PC-3 (cell line): ENCODE measurements around the gene GNB2. TPM values are rescaled to one million over a fixed set of nuclear protein-coding genes. Genes with fewer than 3 reads are reported as not detected.

Experiments
- ATAC-seq: fragments of 200-7000 bp; cut with Tn5 transposase; 2 replicates; pipeline ENCODE4 v1.9.1; 2020; ENCODE audit warnings: mild to moderate bottlenecking, moderate library complexity
- BruUV-seq: library from RNA; stranded (reverse); fragments of 400-500 nt; replicated peaks from 2 replicates; lab custom pipeline; 2021; lab: Mats Ljungman, UMichigan
- CTCF ChIA-PET: fragments of 300-600 bp; sonication (Branson Sonifier 250); formaldehyde crosslinking; loops from one replicate; lab custom pipeline; 2022; ENCODE audit warnings: antibody characterized with exemption; lab: Charles Lee
- POLR2A ChIA-PET: fragments of 300-600 bp; sonication (Branson Sonifier 250); formaldehyde crosslinking; loops from one replicate; lab custom pipeline; 2022; ENCODE audit warnings: antibody characterized with exemption; ENCODE audit not compliant: unreplicated experiment; lab: Charles Lee
- DNase-seq: peaks from one replicate; pipeline ENCODE4 v3.0.0-alpha.2; 2015
- H2AFZ ChIP-seq: fragments of 300-600 bp; sonication (generic); 2 replicates; pipeline ENCODE4 v1.6.0; 2016; ENCODE audit warnings: antibody characterized with exemption, low read length
- H3F3A ChIP-seq: fragments of 300-600 bp; sonication (generic); one replicate; pipeline ENCODE4 v1.6.0; 2017; ENCODE audit warnings: antibody characterized with exemption, low read length, control low read depth, mild to moderate bottlenecking; ENCODE audit not compliant: unreplicated experiment
- H3K27ac ChIP-seq: fragments of 300-600 bp; sonication (generic); 2 replicates; pipeline ENCODE4 v1.5.1; 2016; ENCODE audit warnings: mild to moderate bottlenecking, low read length
- H3K27me3 ChIP-seq: fragments of 300-600 bp; sonication (generic); 2 replicates; pipeline ENCODE4 v1.6.1; 2016; ENCODE audit warnings: low read length, mixed read lengths
- H3K36me3 ChIP-seq: fragments of 300-600 bp; sonication (generic); 2 replicates; pipeline ENCODE4 v1.6.1; 2016; ENCODE audit warnings: low read depth, mixed run types, low read length, mixed read lengths
- H3K4me1 ChIP-seq: fragments of 300-600 bp; sonication (generic); 2 replicates; pipeline ENCODE4 v1.5.1; 2016; ENCODE audit warnings: low read length; ENCODE audit not compliant: insufficient read depth
- H3K4me2 ChIP-seq: fragments of 300-600 bp; sonication (generic); 2 replicates; pipeline ENCODE4 v1.6.0; 2016; ENCODE audit warnings: low read length
- H3K4me3 ChIP-seq: fragments of 300-600 bp; sonication (generic); 2 replicates; pipeline ENCODE4 v1.5.1; 2016; ENCODE audit warnings: mild to moderate bottlenecking, low read length, mixed read lengths
- H3K79me2 ChIP-seq: fragments of 300-600 bp; sonication (generic); 2 replicates; pipeline ENCODE4 v1.6.1; 2017; ENCODE audit warnings: low read length, mixed read lengths
- H3K9ac ChIP-seq: fragments of 300-600 bp; sonication (generic); 2 replicates; pipeline ENCODE4 v1.6.0; 2016; ENCODE audit warnings: mild to moderate bottlenecking, low read length
- H3K9me2 ChIP-seq: fragments of 300-600 bp; sonication (generic); replicated peaks from 2 replicates; pipeline ENCODE4 v1.6.1; 2016; ENCODE audit warnings: mixed run types, low read length, mixed read lengths
- H3K9me3 ChIP-seq: fragments of 300-600 bp; sonication (generic); 2 replicates; pipeline ENCODE4 v1.6.1; 2016; ENCODE audit warnings: low read length, mixed read lengths
- H4K20me1 ChIP-seq: fragments of 300-600 bp; sonication (generic); 2 replicates; pipeline ENCODE4 v1.6.1; 2016; ENCODE audit warnings: low read length, mixed read lengths
- EZH2 ChIP-seq: fragments of 300-600 bp; sonication (generic); IDR thresholded peaks from one replicate; pipeline ENCODE4 v1.6.1; 2017; ENCODE audit warnings: antibody characterized with exemption, mild to moderate bottlenecking, low read length; ENCODE audit not compliant: unreplicated experiment
- EZH2phosphoT487 ChIP-seq: fragments of 300-600 bp; sonication (generic); IDR thresholded peaks from 2 replicates; pipeline ENCODE4 v1.6.1; 2018; ENCODE audit warnings: mild to moderate bottlenecking, antibody characterized with exemption, low read length, borderline replicate concordance
- intact Hi-C: fragments of 100-400 bp; cut with micrococcal nuclease; formaldehyde crosslinking; loops from 2 replicates; pipeline ENCODE4 v1.9.0; 2023
- total RNA-seq: library from RNA; depleted of rRNA; stranded (reverse); fragments of >200 nt; gene quantifications from 2 replicates; pipeline ENCODE4 v1.2.3, GENCODE V29; 2014
- TF ChIP-seq, protein P1 (sequence below): fragments of 300-600 bp; sonication (generic); conservative IDR thresholded peaks from 2 replicates; pipeline ENCODE4 v1.5.1; 2017; ENCODE audit warnings: antibody characterized with exemption, low read depth, mild to moderate bottlenecking, low read length

Gene GNB2
- total RNA-seq, 1 experiment from 2014 or later = 164 TPM

DNA sequence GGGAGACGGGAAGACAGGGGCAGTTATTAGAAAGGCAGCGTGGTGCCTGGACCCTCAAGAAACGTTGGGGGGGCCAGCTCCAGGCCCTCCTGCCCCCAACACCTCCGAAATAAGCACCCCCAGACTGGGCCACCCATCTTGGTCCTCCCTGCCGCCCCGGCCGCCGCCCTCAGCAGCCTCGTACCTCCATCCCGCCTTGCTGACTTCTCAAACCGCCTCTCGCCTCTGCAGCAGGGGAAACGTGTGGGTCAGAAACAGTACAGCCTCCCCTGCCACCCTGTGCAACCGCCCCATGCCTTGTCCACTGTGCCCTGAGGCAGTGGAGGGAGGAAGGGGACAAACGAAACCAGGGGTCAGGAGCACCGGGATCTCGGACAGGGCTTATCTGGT is 13.3 kb downstream of the GNB2 start:
- no peak overlapping the region for H3K4me2 ChIP-seq
- H3K79me2 ChIP-seq = peaks cover 35% of the 10 kb centered on the region
- no peak overlapping the region for H3K4me3 ChIP-seq
- H3K27me3 ChIP-seq = no peaks in the 10 kb centered on the region
- no peak overlapping the region for H2AFZ ChIP-seq
- no TSS peak for BruUV-seq
- POLR2A ChIA-PET = no interaction called here
- H4K20me1 ChIP-seq = peaks cover 5% of the 10 kb centered on the region
- no peak overlapping the region for H3K27ac ChIP-seq
- intact Hi-C loops = no loop called here
- CTCF ChIA-PET = no interaction called here
- TF ChIP-seq EZH2phosphoT487 = no peak
- TF ChIP-seq EZH2 = no peak
- TF ChIP-seq, protein P1, sequence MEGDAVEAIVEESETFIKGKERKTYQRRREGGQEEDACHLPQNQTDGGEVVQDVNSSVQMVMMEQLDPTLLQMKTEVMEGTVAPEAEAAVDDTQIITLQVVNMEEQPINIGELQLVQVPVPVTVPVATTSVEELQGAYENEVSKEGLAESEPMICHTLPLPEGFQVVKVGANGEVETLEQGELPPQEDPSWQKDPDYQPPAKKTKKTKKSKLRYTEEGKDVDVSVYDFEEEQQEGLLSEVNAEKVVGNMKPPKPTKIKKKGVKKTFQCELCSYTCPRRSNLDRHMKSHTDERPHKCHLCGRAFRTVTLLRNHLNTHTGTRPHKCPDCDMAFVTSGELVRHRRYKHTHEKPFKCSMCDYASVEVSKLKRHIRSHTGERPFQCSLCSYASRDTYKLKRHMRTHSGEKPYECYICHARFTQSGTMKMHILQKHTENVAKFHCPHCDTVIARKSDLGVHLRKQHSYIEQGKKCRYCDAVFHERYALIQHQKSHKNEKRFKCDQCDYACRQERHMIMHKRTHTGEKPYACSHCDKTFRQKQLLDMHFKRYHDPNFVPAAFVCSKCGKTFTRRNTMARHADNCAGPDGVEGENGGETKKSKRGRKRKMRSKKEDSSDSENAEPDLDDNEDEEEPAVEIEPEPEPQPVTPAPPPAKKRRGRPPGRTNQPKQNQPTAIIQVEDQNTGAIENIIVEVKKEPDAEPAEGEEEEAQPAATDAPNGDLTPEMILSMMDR = no peak
- H3F3A ChIP-seq = no peaks in the 10 kb centered on the region
- ATAC-seq = no peak
- peaks cover 9% of the 10 kb centered on the region for H3K36me3 ChIP-seq
- no peaks in the 10 kb centered on the region for H3K9me3 ChIP-seq
- H3K9me2 ChIP-seq = no peaks in the 10 kb centered on the region
- peaks cover 1% of the 10 kb centered on the region for H3K4me1 ChIP-seq
- H3K9ac ChIP-seq = no peak overlapping the region
- no peak for DNase-seq

DNA sequence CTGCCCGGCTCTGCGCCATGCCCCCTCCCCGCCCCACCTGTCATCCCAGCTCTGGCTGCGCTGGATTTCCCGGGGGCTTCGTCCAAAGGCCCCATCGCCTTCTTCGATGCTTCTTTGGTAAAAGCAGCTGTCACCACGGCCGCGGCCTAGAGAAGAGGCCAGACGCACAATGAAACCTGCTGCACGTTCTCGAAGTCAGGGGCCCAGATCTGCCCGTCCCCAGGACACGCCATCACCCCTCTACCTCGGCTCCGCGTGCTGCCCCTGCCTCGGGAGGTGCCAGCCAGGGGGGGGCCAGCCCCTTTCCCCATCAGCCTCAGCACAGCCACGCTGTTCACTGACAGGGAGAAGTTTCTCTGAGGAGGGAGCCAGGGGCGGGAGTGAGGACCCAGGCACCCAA is 13.7 kb downstream of the GNB2 start:
- CTCF ChIA-PET = no interaction called here

DNA sequence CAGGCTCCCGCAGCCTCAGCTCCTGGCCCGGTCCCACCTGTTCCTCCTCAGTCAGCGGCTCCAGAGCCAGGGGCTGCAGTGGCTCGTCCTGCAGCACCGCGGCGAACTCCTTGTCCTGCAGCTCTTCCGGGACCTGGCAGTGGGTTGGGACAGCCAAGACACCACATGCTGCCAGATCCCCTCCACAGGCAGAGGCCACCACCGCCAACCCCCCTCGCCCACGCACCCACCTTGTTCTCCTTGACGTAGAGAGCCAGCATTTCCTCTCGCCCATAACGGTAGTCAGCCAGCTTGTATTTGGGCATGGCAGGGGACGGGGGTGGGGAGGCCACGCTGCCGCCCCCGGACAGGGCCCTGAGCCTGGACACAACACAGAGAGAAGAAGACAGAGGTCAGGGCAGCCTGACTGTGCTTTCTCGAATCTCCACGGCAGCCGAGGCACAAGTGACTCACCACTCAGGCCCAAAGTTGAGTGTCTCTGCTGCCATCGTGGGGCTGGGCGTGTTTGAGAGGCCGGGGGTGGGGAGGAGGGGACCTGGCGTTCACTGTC is 14.3 kb downstream of the GNB2 start:
- no peaks in the 10 kb centered on the region for H3F3A ChIP-seq
- H4K20me1 ChIP-seq = peaks cover 5% of the 10 kb centered on the region
- no peak for TF ChIP-seq EZH2
- TF ChIP-seq, protein P1 = no peak
- TF ChIP-seq EZH2phosphoT487 = no peak
- no TSS peak for BruUV-seq
- no peaks in the 10 kb centered on the region for H3K27me3 ChIP-seq
- POLR2A ChIA-PET = no interaction called here
- no peaks in the 10 kb centered on the region for H3K9me2 ChIP-seq
- H3K36me3 ChIP-seq = peaks cover 5% of the 10 kb centered on the region
- intact Hi-C loops = no loop called here
- no peak overlapping the region for H3K9ac ChIP-seq
- no peak overlapping the region for H3K27ac ChIP-seq
- peaks cover 11% of the 10 kb centered on the region for H3K4me1 ChIP-seq
- H3K4me2 ChIP-seq = no peak overlapping the region
- no peak for DNase-seq
- H3K4me3 ChIP-seq = no peak overlapping the region
- CTCF ChIA-PET = no interaction called here
- no peaks in the 10 kb centered on the region for H3K9me3 ChIP-seq
- no peak for ATAC-seq
- H3K79me2 ChIP-seq = peaks cover 46% of the 10 kb centered on the region
- H2AFZ ChIP-seq = no peak overlapping the region

More for the DNA sequence above, 13.7 kb downstream of the GNB2 start:
- no peaks in the 10 kb centered on the region for H3F3A ChIP-seq
- peaks cover 5% of the 10 kb centered on the region for H3K36me3 ChIP-seq
- POLR2A ChIA-PET = no interaction called here
- no peak overlapping the region for H3K9ac ChIP-seq
- no peaks in the 10 kb centered on the region for H3K27me3 ChIP-seq
- TF ChIP-seq, protein P1 = no peak
- peaks cover 6% of the 10 kb centered on the region for H3K4me1 ChIP-seq
- no peak overlapping the region for H3K27ac ChIP-seq
- H3K9me2 ChIP-seq = no peaks in the 10 kb centered on the region
- H3K79me2 ChIP-seq = peaks cover 40% of the 10 kb centered on the region
- H4K20me1 ChIP-seq = peaks cover 5% of the 10 kb centered on the region
- ATAC-seq = no peak
- H3K4me3 ChIP-seq = no peak overlapping the region
- intact Hi-C loops = no loop called here
- no peak overlapping the region for H2AFZ ChIP-seq
- DNase-seq = no peak
- no peak overlapping the region for H3K4me2 ChIP-seq
- H3K9me3 ChIP-seq = no peaks in the 10 kb centered on the region
- BruUV-seq = no TSS peak
